Activated naive CD8-positive, alpha-beta T cell treated with anti-CD3 and anti-CD28 coated beads for 36 hours (primary cell): ENCODE measurements around the gene NELL2. TPM values are rescaled to one million over a fixed set of nuclear protein-coding genes. Genes with fewer than 3 reads are reported as not detected.
A peak's percentile ranks its signal among the peaks of the same experiment; 100 is the strongest.

ENCODE experiments used
- DNase-seq: peaks from one replicate; pipeline ENCODE4 v3.0.0; 2021
- H3K27ac Mint-ChIP-seq: one replicate; pipeline ENCODE4 v1.8.0; 2022; ENCODE audit warnings: mild to moderate bottlenecking, moderate library complexity, mixed read lengths
- H3K27me3 Mint-ChIP-seq: one replicate; pipeline ENCODE4 v1.8.0; 2022; ENCODE audit warnings: mild to moderate bottlenecking, mixed read lengths
- H3K36me3 Mint-ChIP-seq: one replicate; pipeline ENCODE4 v1.8.0; 2021; ENCODE audit warnings: mild to moderate bottlenecking, mixed read lengths
- H3K4me1 Mint-ChIP-seq: one replicate; pipeline ENCODE4 v1.8.0; 2021; ENCODE audit warnings: mixed read lengths
- H3K4me3 Mint-ChIP-seq: one replicate; pipeline ENCODE4 v1.8.0; 2022; ENCODE audit warnings: mild to moderate bottlenecking, moderate library complexity, mixed read lengths
- H3K9me3 Mint-ChIP-seq: one replicate; pipeline ENCODE4 v1.8.0; 2022; ENCODE audit warnings: mixed read lengths
- total RNA-seq, 2 experiments: library from RNA; stranded (reverse); gene quantifications; one replicate each; pipeline ENCODE4 v1.2.3, GENCODE V29; 2021

NELL2 gene
- total RNA-seq, 2 experiments from 2014 or later: 120 to 134 TPM

GRCh38 chr12:44655846-44656245 lies 220.3 kb downstream of the NELL2 start:
- Mint-ChIP-seq H3K4me3 (no peak overlapping the region), H3K4me1 (peaks cover 31% of the 10 kb centered on the region), H3K27ac (no peak overlapping the region), H3K36me3 (peaks cover 43% of the 10 kb centered on the region), H3K27me3 (no peaks in the 10 kb centered on the region), H3K9me3 (peaks cover 3% of the 10 kb centered on the region)
- no peak for DNase-seq

- Mint-ChIP-seq H3K4me3 (no peak overlapping the region), H3K36me3 (peaks cover 36% of the 10 kb centered on the region), H3K4me1 (peaks cover 31% of the 10 kb centered on the region), H3K27ac (peak overlapping the region; percentile 46), H3K27me3 (no peaks in the 10 kb centered on the region), H3K9me3 (peaks cover 1% of the 10 kb centered on the region)
- DNase-seq: no peak
These were observed 221.2 kb downstream of the NELL2 start for GRCh38 chr12:44654646-44655639.

- H3K27ac Mint-ChIP-seq: peak overlapping the region; percentile 11
- peaks cover 38% of the 10 kb centered on the region for H3K4me1 Mint-ChIP-seq
- H3K36me3 Mint-ChIP-seq: peaks cover 34% of the 10 kb centered on the region
- peaks cover under 1% of the 10 kb centered on the region for H3K9me3 Mint-ChIP-seq
- no peaks in the 10 kb centered on the region for H3K27me3 Mint-ChIP-seq
- H3K4me3 Mint-ChIP-seq: no peak overlapping the region
- no peak for DNase-seq
These were observed 222.1 kb downstream of the NELL2 start for GRCh38 chr12:44653861-44654527.

GRCh38 chr12:44649693-44650092 lies 226.4 kb downstream of the NELL2 start:
- Mint-ChIP-seq H3K27me3 (no peaks in the 10 kb centered on the region), H3K4me1 (peaks cover 47% of the 10 kb centered on the region), H3K36me3 (peaks cover 39% of the 10 kb centered on the region), H3K4me3 (no peak overlapping the region), H3K27ac (peak overlapping the region; percentile 12), H3K9me3 (no peaks in the 10 kb centered on the region)
- no peak for DNase-seq

GRCh38 chr12:44647917-44648690 lies 228.0 kb downstream of the NELL2 start:
- no peak overlapping the region for H3K4me3 Mint-ChIP-seq
- H3K36me3 Mint-ChIP-seq: peaks cover 41% of the 10 kb centered on the region
- DNase-seq: no peak
- peaks cover 36% of the 10 kb centered on the region for H3K4me1 Mint-ChIP-seq
- no peaks in the 10 kb centered on the region for H3K27me3 Mint-ChIP-seq
- H3K9me3 Mint-ChIP-seq: no peaks in the 10 kb centered on the region
- peak overlapping the region; percentile 40 for H3K27ac Mint-ChIP-seq

- Mint-ChIP-seq H3K27ac (no peak overlapping the region), H3K4me1 (peaks cover 17% of the 10 kb centered on the region)
These were observed 235.5 kb downstream of the NELL2 start for GRCh38 chr12:44640427-44641190.

GRCh38 chr12:44637875-44638274 lies 238.2 kb downstream of the NELL2 start:
- Mint-ChIP-seq H3K27me3 (no peaks in the 10 kb centered on the region), H3K36me3 (peaks cover 67% of the 10 kb centered on the region)

More at GRCh38 chr12:44640427-44641190, 235.5 kb downstream of the NELL2 start:
- Mint-ChIP-seq H3K36me3 (peaks cover 64% of the 10 kb centered on the region), H3K9me3 (peaks cover 14% of the 10 kb centered on the region), H3K27me3 (no peaks in the 10 kb centered on the region), H3K4me3 (no peak overlapping the region)
- DNase-seq: no peak

GRCh38 chr12:44628180-44628579 lies 247.9 kb downstream of the NELL2 start:
- DNase-seq: no peak
- Mint-ChIP-seq H3K4me1 (peaks cover 30% of the 10 kb centered on the region), H3K9me3 (no peaks in the 10 kb centered on the region), H3K36me3 (peaks cover 38% of the 10 kb centered on the region), H3K27me3 (no peaks in the 10 kb centered on the region), H3K27ac (peak overlapping the region; percentile 54), H3K4me3 (no peak overlapping the region)

More at GRCh38 chr12:44637875-44638274, 238.2 kb downstream of the NELL2 start:
- DNase-seq: no peak
- Mint-ChIP-seq H3K4me1 (peaks cover 22% of the 10 kb centered on the region), H3K27ac (no peak overlapping the region), H3K4me3 (no peak overlapping the region), H3K9me3 (peaks cover 20% of the 10 kb centered on the region)

- Mint-ChIP-seq H3K27me3 (no peaks in the 10 kb centered on the region), H3K4me1 (peaks cover 30% of the 10 kb centered on the region), H3K9me3 (no peaks in the 10 kb centered on the region), H3K36me3 (peaks cover 36% of the 10 kb centered on the region), H3K27ac (no peak overlapping the region), H3K4me3 (no peak overlapping the region)
- no peak for DNase-seq
These were observed 248.5 kb downstream of the NELL2 start for GRCh38 chr12:44627387-44628166.

GRCh38 chr12:44626883-44627282 lies 249.2 kb downstream of the NELL2 start:
- peaks cover 43% of the 10 kb centered on the region for H3K36me3 Mint-ChIP-seq
- no peak for DNase-seq
- H3K4me3 Mint-ChIP-seq: no peak overlapping the region

GRCh38 chr12:44618946-44619345 lies 257.2 kb downstream of the NELL2 start:
- no peaks in the 10 kb centered on the region for H3K9me3 Mint-ChIP-seq
- no peak overlapping the region for H3K27ac Mint-ChIP-seq
- peaks cover 21% of the 10 kb centered on the region for H3K4me1 Mint-ChIP-seq
- no peaks in the 10 kb centered on the region for H3K27me3 Mint-ChIP-seq
- peaks cover 23% of the 10 kb centered on the region for H3K36me3 Mint-ChIP-seq
- no peak for DNase-seq
- H3K4me3 Mint-ChIP-seq: no peak overlapping the region

More at GRCh38 chr12:44626883-44627282, 249.2 kb downstream of the NELL2 start:
- no peak overlapping the region for H3K27ac Mint-ChIP-seq
- H3K9me3 Mint-ChIP-seq: no peaks in the 10 kb centered on the region
- no peaks in the 10 kb centered on the region for H3K27me3 Mint-ChIP-seq
- H3K4me1 Mint-ChIP-seq: peaks cover 37% of the 10 kb centered on the region

- Mint-ChIP-seq H3K9me3 (no peaks in the 10 kb centered on the region), H3K4me1 (peaks cover 16% of the 10 kb centered on the region), H3K4me3 (no peak overlapping the region), H3K27me3 (no peaks in the 10 kb centered on the region), H3K27ac (no peak overlapping the region), H3K36me3 (peaks cover 18% of the 10 kb centered on the region)
- no peak for DNase-seq
These were observed 259.7 kb downstream of the NELL2 start for GRCh38 chr12:44616402-44616801.

- H3K36me3 Mint-ChIP-seq: peaks cover 42% of the 10 kb centered on the region
- DNase-seq: no peak
- H3K27me3 Mint-ChIP-seq: no peaks in the 10 kb centered on the region
- H3K27ac Mint-ChIP-seq: no peak overlapping the region
- H3K4me3 Mint-ChIP-seq: no peak overlapping the region
- peaks cover 15% of the 10 kb centered on the region for H3K4me1 Mint-ChIP-seq
- no peaks in the 10 kb centered on the region for H3K9me3 Mint-ChIP-seq
These were observed 264.6 kb downstream of the NELL2 start for GRCh38 chr12:44611538-44611937.
